Retina (tissue), 1 donor: ENCODE results near the gene ADAP2.
"Not testable (repeated sequence)": the region's sequence is repeated elsewhere in the genome, so short reads cannot be mapped to it uniquely, and the experiment has no call there.

Experiments used
- DNase-seq: peaks from one replicate; pipeline ENCODE4 v3.0.0-alpha.2; 2016

The ADAP2 gene

GRCh38 chr17:30931582-30931981, 9.8 kb downstream of the ADAP2 start:
- not testable (repeated sequence) for DNase-seq

- DNase-seq, result no peak
These were observed 12.2 kb downstream of the ADAP2 start for GRCh38 chr17:30933966-30934365.

- DNase-seq, result no peak
These were observed 17.4 kb downstream of the ADAP2 start for GRCh38 chr17:30939051-30939689.

- no peak for DNase-seq
These were observed 20.7 kb downstream of the ADAP2 start for GRCh38 chr17:30942308-30943079.

- DNase-seq, result no peak
These were observed 26.1 kb downstream of the ADAP2 start for GRCh38 chr17:30947796-30948195.

GRCh38 chr17:30950189-30950588, 28.4 kb downstream of the ADAP2 start:
- DNase-seq, result no peak

- no peak for DNase-seq
These were observed 29.1 kb downstream of the ADAP2 start for GRCh38 chr17:30950669-30951399.

- DNase-seq, result no peak
These were observed 31.1 kb downstream of the ADAP2 start for GRCh38 chr17:30952638-30953393.

GRCh38 chr17:30954046-30954830, 32.5 kb downstream of the ADAP2 start:
- no peak for DNase-seq

GRCh38 chr17:30956764-30957374, 35.1 kb downstream of the ADAP2 start:
- peak; percentile 4 for DNase-seq

- no peak for DNase-seq
These were observed 36.0 kb downstream of the ADAP2 start for GRCh38 chr17:30957741-30958140.

- no peak for DNase-seq
These were observed 36.4 kb downstream of the ADAP2 start for GRCh38 chr17:30958187-30958586.

- DNase-seq, result no peak
These were observed 39.8 kb downstream of the ADAP2 start for GRCh38 chr17:30961209-30962188.

- not testable (repeated sequence) for DNase-seq
These were observed 42.6 kb downstream of the ADAP2 start for GRCh38 chr17:30964312-30964711.

GRCh38 chr17:30964876-30965275, 43.1 kb downstream of the ADAP2 start:
- DNase-seq, result no peak

- DNase-seq, result no peak
These were observed 43.9 kb downstream of the ADAP2 start for GRCh38 chr17:30965686-30966085.

- not testable (repeated sequence) for DNase-seq
These were observed 46.2 kb downstream of the ADAP2 start for GRCh38 chr17:30967911-30968310.

- DNase-seq, result no peak
These were observed 48.5 kb downstream of the ADAP2 start for GRCh38 chr17:30969989-30970830.

GRCh38 chr17:30970831-30971567, 49.3 kb downstream of the ADAP2 start, which contains the start of gene RNF135:
TSS of gene RNF135 (plus strand) at chr17:30971039. CDS start at chr17:30971074, 35 bp downstream.
- peak; percentile 92 for DNase-seq
